Activated T-cell treated with anti-CD3 and anti-CD28 coated beads, Interleukin-2, amount 50 U/mL, for 4 hours (primary cell): ENCODE data around the gene CNTNAP2. TPM values are rescaled to one million over a fixed set of nuclear protein-coding genes. Genes with fewer than 3 reads are reported as not detected.

Experiments
- ATAC-seq, 2 donors: fragments of 200-7000 bp; cut with Tn5 transposase; one replicate each; pipeline ENCODE4 v1.10.0; 2021
- DNase-seq: peaks from one replicate; pipeline ENCODE4 v3.0.0-alpha.2; 2020
- H3K27me3 Mint-ChIP-seq: one replicate; pipeline ENCODE4 v1.8.0; 2021; ENCODE audit warnings: low read depth, mixed read lengths
- H3K36me3 Mint-ChIP-seq: one replicate; pipeline ENCODE4 v1.8.0; 2022; ENCODE audit warnings: mixed read lengths; ENCODE audit not compliant: insufficient read depth
- H3K4me1 Mint-ChIP-seq: one replicate; pipeline ENCODE4 v1.8.0; 2021; ENCODE audit warnings: low read depth, mixed read lengths
- H3K4me3 Mint-ChIP-seq: one replicate; pipeline ENCODE4 v1.8.0; 2021; ENCODE audit warnings: mild to moderate bottlenecking, moderate library complexity, mixed read lengths
- H3K9me3 Mint-ChIP-seq: one replicate; pipeline ENCODE4 v1.8.0; 2021; ENCODE audit warnings: mixed read lengths
- total RNA-seq, 3 donors: library from RNA; stranded (reverse); gene quantifications; one replicate each; pipeline ENCODE4 v1.2.1, GENCODE V29; 2021

Gene CNTNAP2
- total RNA-seq, 3 donors from 2014 or later: not detected

DNA sequence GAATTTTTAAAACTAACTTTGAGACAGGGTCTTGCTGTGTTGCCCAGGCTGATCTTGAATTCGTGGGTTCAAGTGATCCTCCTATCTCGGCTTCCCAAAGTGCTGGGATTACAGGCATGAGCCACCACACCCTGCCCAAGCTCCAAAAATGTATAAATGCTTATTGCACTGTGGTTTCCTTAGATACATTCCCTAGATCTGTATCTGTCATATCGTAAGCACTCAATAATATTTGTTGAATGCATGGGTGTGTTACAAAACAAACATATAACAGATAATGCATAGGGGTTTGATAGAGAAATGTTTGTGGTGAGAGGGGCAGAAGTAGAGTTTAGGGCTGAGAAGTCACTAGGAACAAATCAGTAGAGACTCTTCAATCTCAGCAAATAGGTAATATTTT, 1518.7 kb downstream of the CNTNAP2 start:
- ATAC-seq (no peak), DNase-seq (no peak)
- Mint-ChIP-seq H3K9me3 (peaks cover 15% of the 10 kb centered on the region), H3K4me1 (no peaks in the 10 kb centered on the region), H3K36me3 (no peaks in the 10 kb centered on the region), H3K4me3 (no peak overlapping the region), H3K27me3 (no peaks in the 10 kb centered on the region)

DNA sequence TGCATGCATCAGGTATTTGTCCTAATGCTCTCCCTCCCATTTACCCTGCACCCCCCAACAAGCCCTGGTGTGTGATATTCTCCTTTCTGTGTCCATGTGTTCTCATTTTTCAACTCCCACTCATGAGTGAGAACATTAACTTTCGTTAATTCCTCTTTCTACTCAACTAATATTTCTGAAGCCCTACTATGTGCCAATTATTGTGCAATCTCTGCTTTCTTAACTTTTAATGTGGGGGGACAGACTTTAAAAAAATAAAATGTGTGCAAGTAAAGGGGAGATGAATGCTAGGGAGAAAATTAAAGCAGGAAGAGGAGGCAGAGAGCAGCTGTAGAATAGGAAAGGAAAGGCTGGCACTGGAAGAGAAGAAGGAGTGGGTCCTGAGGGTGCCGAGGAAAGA, 1520.0 kb downstream of the CNTNAP2 start:
- Mint-ChIP-seq H3K36me3 (no peaks in the 10 kb centered on the region), H3K4me1 (no peaks in the 10 kb centered on the region), H3K9me3 (peaks cover 18% of the 10 kb centered on the region), H3K27me3 (no peaks in the 10 kb centered on the region), H3K4me3 (no peak overlapping the region)
- no peak for ATAC-seq
- no peak for DNase-seq

DNA sequence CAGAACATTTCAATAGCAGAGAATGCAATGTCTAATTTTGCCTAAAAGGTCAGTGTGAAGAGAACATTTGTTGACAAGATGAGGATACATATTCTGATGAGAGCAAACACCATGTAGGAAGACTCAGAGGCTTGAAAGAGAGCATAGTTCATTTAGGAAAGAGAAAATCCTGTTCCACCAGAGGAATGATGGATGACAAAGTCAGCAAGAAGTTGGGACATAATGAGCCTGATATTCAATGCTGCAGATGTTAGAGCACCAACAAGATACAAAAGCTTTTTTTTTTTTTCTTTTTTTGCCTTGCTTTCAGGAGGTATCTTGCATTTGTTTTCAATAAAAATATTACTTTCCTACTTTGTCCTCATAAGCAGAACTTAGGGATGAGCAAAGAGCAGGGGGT, 1522.0 kb downstream of the CNTNAP2 start:
- DNase-seq (no peak), ATAC-seq (no peak)
- Mint-ChIP-seq H3K36me3 (no peaks in the 10 kb centered on the region), H3K9me3 (peaks cover 14% of the 10 kb centered on the region), H3K4me3 (no peak overlapping the region), H3K27me3 (no peaks in the 10 kb centered on the region), H3K4me1 (no peaks in the 10 kb centered on the region)

DNA sequence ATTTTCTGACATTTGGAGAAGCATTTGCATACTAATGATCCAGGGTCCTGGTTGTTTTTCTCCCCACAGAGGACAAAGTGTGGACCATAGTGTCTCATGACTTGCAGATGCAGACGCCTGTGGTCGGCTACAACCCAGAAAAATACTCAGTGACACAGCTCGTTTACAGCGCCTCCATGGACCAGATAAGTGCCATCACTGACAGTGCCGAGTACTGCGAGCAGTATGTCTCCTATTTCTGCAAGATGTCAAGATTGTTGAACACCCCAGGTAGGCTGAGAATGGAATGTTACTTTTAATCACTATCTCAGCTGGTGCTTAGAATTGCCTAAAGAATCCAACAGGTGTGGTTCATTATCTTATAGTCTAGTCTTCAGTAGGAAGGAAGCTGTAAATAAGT, 1522.4 kb downstream of the CNTNAP2 start:
- no peak overlapping the region for H3K4me3 Mint-ChIP-seq
- no peaks in the 10 kb centered on the region for H3K27me3 Mint-ChIP-seq
- ATAC-seq: no peak
- no peaks in the 10 kb centered on the region for H3K4me1 Mint-ChIP-seq
- DNase-seq: no peak
- no peaks in the 10 kb centered on the region for H3K36me3 Mint-ChIP-seq
- peaks cover 14% of the 10 kb centered on the region for H3K9me3 Mint-ChIP-seq

DNA sequence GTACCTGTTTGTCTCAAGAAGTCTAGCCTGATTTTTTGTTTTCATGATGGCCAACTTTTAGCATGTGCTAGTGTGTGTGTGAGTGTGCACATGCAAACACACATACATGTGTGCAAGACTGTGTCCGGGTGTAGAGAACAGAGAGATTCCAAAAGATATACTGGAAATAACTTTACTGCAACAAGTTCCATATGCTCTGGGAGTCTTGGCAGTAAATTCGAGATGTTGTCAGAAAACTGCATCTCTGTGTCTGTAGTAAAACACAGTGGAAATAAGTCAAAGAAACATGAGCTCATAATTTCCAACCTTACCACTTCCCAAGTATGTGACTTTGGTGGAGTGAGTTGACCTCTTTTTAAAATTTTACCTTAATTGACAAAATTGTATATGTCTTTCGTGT, 1523.2 kb downstream of the CNTNAP2 start:
- H3K9me3 Mint-ChIP-seq: peaks cover 12% of the 10 kb centered on the region
- H3K36me3 Mint-ChIP-seq: no peaks in the 10 kb centered on the region
- DNase-seq (no peak), ATAC-seq (no peak)
- H3K4me1 Mint-ChIP-seq: no peaks in the 10 kb centered on the region
- H3K27me3 Mint-ChIP-seq: no peaks in the 10 kb centered on the region
- H3K4me3 Mint-ChIP-seq: no peak overlapping the region

DNA sequence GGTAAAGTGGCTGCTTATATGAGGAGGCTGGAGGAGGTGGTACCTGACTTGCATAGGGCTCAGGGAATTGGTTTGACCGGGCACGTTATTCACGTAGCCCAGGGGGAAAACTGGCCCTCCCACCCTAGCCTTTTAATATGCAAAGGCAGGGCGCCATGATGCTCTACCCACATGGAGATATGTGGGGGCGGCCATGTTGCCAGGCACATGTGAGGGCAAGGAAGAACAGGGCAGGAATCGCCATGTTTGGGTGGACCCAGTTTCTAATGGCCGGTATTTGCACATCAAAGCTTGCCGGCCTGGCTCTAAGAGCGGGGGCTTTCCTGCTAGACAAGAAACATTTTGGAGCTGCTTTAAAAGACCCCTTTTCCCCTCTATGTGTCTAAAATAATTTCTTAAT, 1524.2 kb downstream of the CNTNAP2 start:
- ATAC-seq (no peak), DNase-seq (no peak)
- Mint-ChIP-seq H3K9me3 (peaks cover 16% of the 10 kb centered on the region), H3K36me3 (no peaks in the 10 kb centered on the region), H3K4me3 (no peak overlapping the region), H3K27me3 (no peaks in the 10 kb centered on the region), H3K4me1 (no peaks in the 10 kb centered on the region)

DNA sequence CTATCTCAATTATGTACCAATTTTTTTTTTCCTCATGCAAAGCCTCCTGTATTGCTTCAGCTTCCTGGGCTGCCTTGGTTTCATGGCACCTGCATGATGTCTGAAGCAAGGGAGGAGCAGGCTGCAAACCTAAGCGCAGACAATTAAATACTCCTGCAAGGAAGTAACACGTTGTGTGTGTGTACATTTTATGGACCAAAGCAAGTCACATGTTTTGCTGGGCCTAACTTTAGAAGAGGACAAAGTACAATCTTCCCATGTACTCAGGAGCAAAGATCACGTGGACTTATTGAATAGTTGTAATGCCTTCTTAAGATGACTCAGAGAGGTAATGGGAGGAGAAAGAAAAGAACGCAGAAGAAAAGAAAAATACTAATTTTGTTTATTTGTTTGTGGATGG, 1530.0 kb downstream of the CNTNAP2 start:
- no peak for ATAC-seq
- Mint-ChIP-seq H3K27me3 (no peaks in the 10 kb centered on the region), H3K4me3 (no peak overlapping the region), H3K9me3 (peaks cover 12% of the 10 kb centered on the region), H3K4me1 (no peaks in the 10 kb centered on the region), H3K36me3 (no peaks in the 10 kb centered on the region)
- no peak for DNase-seq

DNA sequence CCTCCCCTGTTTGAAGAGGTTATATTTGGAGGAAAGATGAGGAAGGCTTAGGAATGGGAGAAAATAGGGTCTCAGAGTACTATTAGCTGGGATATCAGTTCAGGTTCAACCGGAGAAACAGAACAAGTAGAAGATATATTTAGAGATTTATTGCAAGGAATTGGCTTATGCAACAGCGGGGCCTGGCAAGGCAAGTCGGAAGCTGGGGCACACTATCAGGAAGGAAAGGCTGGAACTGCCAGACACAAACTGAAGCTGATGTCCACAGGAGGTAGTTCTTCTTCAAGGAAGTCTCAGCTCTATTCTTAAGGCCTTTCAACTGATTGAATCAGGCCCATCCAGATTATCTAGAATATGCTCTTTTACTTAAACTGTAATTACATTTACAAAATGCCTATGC, 1534.4 kb downstream of the CNTNAP2 start:
- Mint-ChIP-seq H3K9me3 (peaks cover 11% of the 10 kb centered on the region), H3K4me3 (no peak overlapping the region), H3K27me3 (no peaks in the 10 kb centered on the region), H3K36me3 (no peaks in the 10 kb centered on the region), H3K4me1 (no peaks in the 10 kb centered on the region)
- no peak for ATAC-seq
- DNase-seq: no peak

DNA sequence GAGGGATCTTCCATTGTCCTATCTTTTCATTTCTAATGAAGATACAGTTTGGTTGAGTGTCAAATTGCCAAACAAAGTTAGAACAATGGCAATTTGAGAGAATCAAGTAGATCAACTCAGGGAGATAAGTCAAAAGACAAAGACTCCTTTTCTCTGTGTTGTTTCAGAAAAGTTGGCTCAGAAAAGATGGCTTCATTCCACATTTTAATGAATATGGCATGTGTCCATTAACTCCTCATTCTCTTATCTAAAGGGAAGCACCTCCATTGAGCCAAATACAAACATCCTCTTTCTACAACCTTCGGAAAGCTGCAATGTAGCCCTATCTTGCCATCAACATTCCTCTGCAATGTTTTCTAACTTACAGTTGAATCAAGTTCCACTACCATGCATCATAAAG, 1535.0 kb downstream of the CNTNAP2 start:
- no peak for DNase-seq
- H3K9me3 Mint-ChIP-seq: peaks cover 11% of the 10 kb centered on the region
- no peak overlapping the region for H3K4me3 Mint-ChIP-seq
- no peak for ATAC-seq
- no peaks in the 10 kb centered on the region for H3K27me3 Mint-ChIP-seq
- H3K36me3 Mint-ChIP-seq: no peaks in the 10 kb centered on the region
- H3K4me1 Mint-ChIP-seq: no peaks in the 10 kb centered on the region

DNA sequence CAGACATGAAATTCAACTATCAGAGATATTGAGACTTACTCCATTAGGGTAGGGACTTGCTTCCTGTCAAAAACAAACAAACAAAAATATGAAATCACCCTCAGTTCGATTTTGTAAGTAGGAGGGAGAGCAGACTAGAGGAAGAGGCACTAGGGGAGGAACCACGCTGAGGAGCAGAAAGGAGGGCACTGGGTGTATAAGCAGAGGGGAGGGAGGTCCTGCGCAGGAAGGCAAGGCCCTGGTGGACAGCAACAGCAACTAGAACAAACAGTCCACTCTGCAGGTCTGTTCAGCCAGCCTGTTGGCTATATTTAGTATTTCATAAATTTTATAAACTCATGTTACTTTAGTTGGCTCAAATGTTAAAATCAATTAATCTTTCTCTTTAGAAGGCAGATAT, 1536.9 kb downstream of the CNTNAP2 start:
- Mint-ChIP-seq H3K27me3 (no peaks in the 10 kb centered on the region), H3K36me3 (no peaks in the 10 kb centered on the region), H3K9me3 (peaks cover 4% of the 10 kb centered on the region), H3K4me3 (no peak overlapping the region), H3K4me1 (no peaks in the 10 kb centered on the region)
- ATAC-seq (no peak), DNase-seq (no peak)

DNA sequence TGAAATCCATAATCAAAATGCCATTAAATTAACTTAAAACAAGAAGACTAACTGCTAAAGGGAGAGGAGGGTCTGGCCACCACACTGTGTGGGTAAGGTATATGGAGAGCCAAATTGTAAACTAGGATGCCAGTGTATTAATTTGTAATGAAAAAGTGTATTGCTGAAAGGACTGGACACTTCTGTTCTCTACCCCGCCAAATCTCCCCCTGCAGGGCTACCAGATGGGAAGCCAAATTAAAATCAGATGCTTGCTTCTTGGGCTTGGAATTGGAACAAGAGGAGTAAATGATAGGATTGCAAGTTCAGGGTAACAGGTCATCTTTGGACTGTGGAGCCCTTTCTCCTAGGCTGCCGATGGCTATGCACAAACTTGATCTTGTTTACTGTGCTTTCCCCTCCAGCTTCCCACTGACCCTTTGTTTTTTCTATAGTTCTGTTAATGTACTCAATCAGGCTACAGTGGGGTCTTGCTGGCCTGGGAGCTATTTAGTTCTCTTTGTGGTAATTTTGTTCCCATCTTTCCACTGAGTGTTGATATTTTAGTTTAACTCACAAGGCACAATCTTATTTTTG, 1541.9 kb downstream of the CNTNAP2 start:
- peaks cover 6% of the 10 kb centered on the region for H3K9me3 Mint-ChIP-seq
- DNase-seq: no peak
- H3K27me3 Mint-ChIP-seq: no peaks in the 10 kb centered on the region
- H3K4me1 Mint-ChIP-seq: no peaks in the 10 kb centered on the region
- H3K4me3 Mint-ChIP-seq: no peak overlapping the region
- no peak for ATAC-seq
- H3K36me3 Mint-ChIP-seq: no peaks in the 10 kb centered on the region

DNA sequence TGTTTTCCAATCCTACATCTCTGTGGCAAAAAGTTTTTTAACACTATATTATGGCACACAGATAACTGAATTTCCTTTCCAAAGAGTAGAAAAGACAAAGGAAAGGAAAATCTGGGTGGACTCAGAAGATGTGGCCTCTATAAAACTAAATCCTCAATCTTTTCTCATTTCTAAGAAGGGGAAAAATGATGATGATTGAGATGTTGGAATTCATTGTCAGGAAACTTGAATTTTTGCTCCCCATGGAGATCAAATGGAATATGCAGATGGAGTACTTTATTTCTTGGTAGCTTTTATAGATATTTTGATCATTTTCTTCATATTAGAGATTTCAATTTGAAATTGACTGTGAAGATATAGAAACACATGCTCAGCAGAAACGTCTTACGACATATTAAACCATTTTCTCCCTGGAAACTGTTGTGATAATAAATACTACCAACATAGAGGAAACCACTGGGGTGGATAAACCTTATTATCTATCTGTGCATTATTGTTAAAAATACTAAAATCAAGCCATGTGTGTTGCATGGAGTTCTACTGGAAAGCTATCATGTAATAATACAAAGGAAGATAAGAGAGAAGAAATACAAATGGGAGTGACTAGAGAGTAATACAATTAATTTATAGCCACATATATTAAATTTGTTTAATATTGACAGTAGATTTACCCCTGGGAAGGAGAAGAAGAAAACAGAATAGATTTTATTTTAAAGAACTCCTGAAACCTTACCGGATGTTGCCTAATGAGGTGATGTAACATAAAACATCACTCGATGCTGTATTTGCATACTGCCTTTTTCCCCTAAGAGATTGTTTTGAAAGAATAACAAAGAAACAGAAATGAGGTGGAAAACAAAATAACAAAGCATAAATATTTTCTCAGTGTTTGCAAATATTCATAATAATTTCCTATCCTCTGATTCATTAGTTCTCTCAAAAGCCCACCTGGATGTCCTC, 1542.7 kb downstream of the CNTNAP2 start:
- DNase-seq: no peak
- no peak overlapping the region for H3K4me3 Mint-ChIP-seq
- H3K27me3 Mint-ChIP-seq: no peaks in the 10 kb centered on the region
- no peaks in the 10 kb centered on the region for H3K36me3 Mint-ChIP-seq
- ATAC-seq: no peak
- H3K4me1 Mint-ChIP-seq: no peaks in the 10 kb centered on the region
- peaks cover 10% of the 10 kb centered on the region for H3K9me3 Mint-ChIP-seq

DNA sequence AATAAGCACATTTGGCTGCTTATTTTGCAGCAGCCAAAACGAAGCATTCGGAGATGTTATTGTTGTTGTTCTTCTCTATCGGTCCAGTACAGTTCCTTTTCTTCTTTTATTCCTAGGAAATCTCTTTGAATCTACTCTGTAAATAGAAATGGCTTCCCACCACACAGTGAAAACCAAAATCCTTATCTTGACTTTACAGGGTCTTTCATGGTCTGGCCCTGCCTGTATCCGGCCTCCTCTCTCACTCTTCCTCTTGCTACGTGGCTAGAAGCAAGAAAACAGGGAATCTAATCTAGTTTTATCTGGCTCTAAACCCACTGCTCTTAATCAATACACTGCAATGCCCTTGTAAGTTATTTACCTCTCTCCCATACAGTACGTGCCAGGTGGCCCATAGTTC, 1547.9 kb downstream of the CNTNAP2 start:
- ATAC-seq: no peak

DNA sequence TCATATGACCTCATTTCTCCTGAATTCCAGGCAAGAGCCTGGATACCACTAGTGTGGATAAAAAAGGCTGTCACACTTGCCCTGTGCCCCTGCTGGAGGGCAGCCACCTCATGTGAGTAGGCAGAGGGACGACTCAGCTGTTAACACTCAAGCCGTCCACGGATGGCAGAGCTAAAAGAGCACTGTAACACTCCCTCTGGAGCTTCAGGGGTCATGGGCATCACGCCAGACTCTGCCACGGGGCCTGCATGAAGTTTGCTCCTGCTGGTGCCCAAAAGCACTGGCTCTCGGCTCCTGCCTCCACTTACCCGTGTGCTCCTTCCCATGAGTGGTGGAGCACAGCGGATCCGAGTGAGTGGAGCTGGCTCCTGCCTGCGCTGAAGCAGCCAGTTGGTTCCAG, 1554.2 kb downstream of the CNTNAP2 start:
- no peaks in the 10 kb centered on the region for H3K4me1 Mint-ChIP-seq
- no peak for DNase-seq
- no peaks in the 10 kb centered on the region for H3K27me3 Mint-ChIP-seq

More for the DNA sequence above, 1547.9 kb downstream of the CNTNAP2 start:
- no peaks in the 10 kb centered on the region for H3K27me3 Mint-ChIP-seq
- H3K4me1 Mint-ChIP-seq: no peaks in the 10 kb centered on the region
- DNase-seq: no peak
- no peaks in the 10 kb centered on the region for H3K36me3 Mint-ChIP-seq
- no peak overlapping the region for H3K4me3 Mint-ChIP-seq
- peaks cover 16% of the 10 kb centered on the region for H3K9me3 Mint-ChIP-seq

DNA sequence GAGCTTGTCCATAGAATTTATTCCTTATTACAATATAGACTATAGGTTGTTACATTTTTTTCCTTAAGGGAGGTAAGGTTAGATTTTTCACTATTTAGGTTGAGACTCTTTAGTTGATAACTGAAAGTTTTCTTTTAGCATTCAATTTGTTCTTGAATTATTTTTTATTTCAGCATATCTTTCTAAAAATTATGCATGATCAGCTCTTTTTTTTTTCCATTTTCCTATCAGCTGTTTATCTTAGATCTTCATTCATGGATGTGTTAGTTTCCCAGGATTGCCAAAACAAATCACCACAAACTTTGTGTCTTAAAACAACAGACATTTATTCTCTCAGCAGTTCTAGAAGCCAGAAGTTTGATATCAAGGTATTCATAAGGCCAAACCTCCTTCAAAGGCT, 1558.1 kb downstream of the CNTNAP2 start:
- Mint-ChIP-seq H3K27me3 (no peaks in the 10 kb centered on the region), H3K4me1 (no peaks in the 10 kb centered on the region), H3K36me3 (no peaks in the 10 kb centered on the region), H3K9me3 (peaks cover 5% of the 10 kb centered on the region), H3K4me3 (no peak overlapping the region)
- ATAC-seq: no peak
- DNase-seq: no peak

More for the DNA sequence above, 1554.2 kb downstream of the CNTNAP2 start:
- ATAC-seq: no peak
- Mint-ChIP-seq H3K9me3 (peaks cover 5% of the 10 kb centered on the region), H3K4me3 (no peak overlapping the region), H3K36me3 (no peaks in the 10 kb centered on the region)
